T-helper 1 cell treated with Interleukin-12 subunit alpha and Interleukin-12 subunit beta and Interleukin-4 antibody, amounts not matched to agents 30 μg/mL and 1 μg/mL, for 36 hours (primary cell): ENCODE data around the gene SIRPG.

Source experiments
- H3K27ac Mint-ChIP-seq: one replicate; pipeline ENCODE4 v1.8.0; 2021; ENCODE audit warnings: mild to moderate bottlenecking, mixed read lengths
- H3K27me3 Mint-ChIP-seq: one replicate; pipeline ENCODE4 v1.8.0; 2021; ENCODE audit warnings: low read depth, mixed read lengths
- H3K36me3 Mint-ChIP-seq: one replicate; pipeline ENCODE4 v1.8.0; 2021; ENCODE audit warnings: low read depth, mixed read lengths
- H3K4me1 Mint-ChIP-seq: one replicate; pipeline ENCODE4 v1.8.0; 2021; ENCODE audit warnings: low read depth, mixed read lengths
- H3K4me3 Mint-ChIP-seq: one replicate; pipeline ENCODE4 v1.8.0; 2021; ENCODE audit warnings: mild to moderate bottlenecking, moderate library complexity, mixed read lengths
- H3K9me3 Mint-ChIP-seq: one replicate; pipeline ENCODE4 v1.8.0; 2021; ENCODE audit warnings: mixed read lengths

The SIRPG gene

GRCh38 chr20:1685304-1686052 lies 27.9 kb upstream of the SIRPG start:
- Mint-ChIP-seq H3K4me3 (peak overlapping the region; percentile 71), H3K27ac (peak overlapping the region; percentile 46), H3K36me3 (peaks cover 9% of the 10 kb centered on the region), H3K9me3 (peaks cover 22% of the 10 kb centered on the region), H3K27me3 (peaks cover 3% of the 10 kb centered on the region), H3K4me1 (peaks cover 47% of the 10 kb centered on the region)

DNA sequence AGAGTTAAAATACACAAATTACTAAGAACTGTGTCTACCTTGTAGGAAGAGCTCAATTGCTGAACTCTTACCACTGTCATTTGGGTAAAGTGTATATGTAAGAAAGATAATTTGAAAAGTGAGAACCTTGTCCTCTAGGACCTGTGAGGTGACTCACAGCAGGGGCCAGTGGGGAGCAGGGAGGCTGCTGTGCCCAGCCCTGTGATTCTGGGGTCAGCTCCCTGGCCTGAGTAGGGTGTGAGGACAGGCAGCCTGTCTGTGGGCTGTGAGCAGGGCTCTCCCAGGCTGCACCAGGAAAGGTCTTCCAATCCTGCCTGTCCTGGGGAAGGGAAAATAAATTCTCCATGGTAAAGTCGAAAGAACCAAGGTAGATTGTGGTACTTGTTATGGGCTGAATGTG lies 27.3 kb upstream of the SIRPG start:
- H3K4me3 Mint-ChIP-seq: peak overlapping the region; percentile 71
- H3K36me3 Mint-ChIP-seq: peaks cover 9% of the 10 kb centered on the region
- H3K27ac Mint-ChIP-seq: peak overlapping the region; percentile 46
- H3K27me3 Mint-ChIP-seq: no peaks in the 10 kb centered on the region
- peaks cover 17% of the 10 kb centered on the region for H3K9me3 Mint-ChIP-seq
- peaks cover 47% of the 10 kb centered on the region for H3K4me1 Mint-ChIP-seq

GRCh38 chr20:1676650-1677049 lies 19.1 kb upstream of the SIRPG start:
- peaks cover 7% of the 10 kb centered on the region for H3K9me3 Mint-ChIP-seq

GRCh38 chr20:1674990-1675780 lies 17.6 kb upstream of the SIRPG start:
- H3K27ac Mint-ChIP-seq: peak overlapping the region; percentile 90
- no peaks in the 10 kb centered on the region for H3K27me3 Mint-ChIP-seq
- peaks cover 14% of the 10 kb centered on the region for H3K9me3 Mint-ChIP-seq
- peaks cover 31% of the 10 kb centered on the region for H3K36me3 Mint-ChIP-seq
- peak overlapping the region; percentile 68 for H3K4me3 Mint-ChIP-seq
- H3K4me1 Mint-ChIP-seq: peaks cover 82% of the 10 kb centered on the region

More at GRCh38 chr20:1676650-1677049, 19.1 kb upstream of the SIRPG start:
- Mint-ChIP-seq H3K4me3 (peak overlapping the region; percentile 72), H3K4me1 (peaks cover 73% of the 10 kb centered on the region), H3K27ac (peak overlapping the region; percentile 80), H3K27me3 (no peaks in the 10 kb centered on the region), H3K36me3 (peaks cover 27% of the 10 kb centered on the region)

DNA sequence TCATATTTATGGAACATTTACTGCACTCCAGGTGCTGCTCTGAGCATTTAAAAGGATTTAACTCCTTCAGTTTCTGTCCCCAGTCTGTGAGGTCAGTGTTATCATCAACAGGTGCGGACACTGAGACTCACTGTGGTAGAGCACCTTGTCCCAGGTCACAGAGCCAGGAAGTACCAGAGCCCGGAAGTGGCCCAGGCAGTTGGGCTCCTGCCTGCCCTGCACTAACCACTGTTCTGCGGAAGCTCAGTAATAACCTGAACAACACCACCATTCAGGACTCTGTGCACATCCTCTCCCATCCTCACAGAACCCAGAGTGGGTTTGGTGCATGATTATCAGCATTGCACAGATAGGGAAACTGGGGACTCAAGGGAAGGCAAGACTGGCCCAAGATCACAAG lies 16.8 kb upstream of the SIRPG start:
- H3K36me3 Mint-ChIP-seq: peaks cover 25% of the 10 kb centered on the region
- no peaks in the 10 kb centered on the region for H3K27me3 Mint-ChIP-seq
- peak overlapping the region; percentile 68 for H3K4me3 Mint-ChIP-seq
- H3K27ac Mint-ChIP-seq: peak overlapping the region; percentile 90
- peaks cover 14% of the 10 kb centered on the region for H3K9me3 Mint-ChIP-seq
- H3K4me1 Mint-ChIP-seq: peaks cover 84% of the 10 kb centered on the region

DNA sequence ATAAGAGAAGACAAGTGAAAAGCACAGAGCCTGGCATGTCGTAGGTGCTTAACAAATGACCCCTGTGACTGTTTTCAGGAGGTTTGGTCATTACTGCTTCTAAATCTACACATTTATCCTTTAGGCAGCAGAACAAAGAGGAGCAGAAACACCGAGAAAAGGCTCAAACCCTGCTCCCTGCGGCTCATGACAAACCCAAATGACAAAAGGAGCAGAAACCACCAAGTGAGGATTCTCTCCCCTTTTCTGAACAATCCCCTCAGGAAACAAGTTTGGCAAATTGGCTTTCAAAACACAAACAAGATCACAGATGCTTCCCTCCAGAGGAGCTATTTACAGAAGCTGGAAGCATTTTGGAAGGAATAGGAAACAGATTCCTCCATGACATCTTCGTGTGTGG lies 15.8 kb upstream of the SIRPG start:
- Mint-ChIP-seq H3K27me3 (no peaks in the 10 kb centered on the region), H3K9me3 (peaks cover 13% of the 10 kb centered on the region), H3K4me3 (peak overlapping the region; percentile 56), H3K36me3 (peaks cover 27% of the 10 kb centered on the region), H3K4me1 (peaks cover 83% of the 10 kb centered on the region), H3K27ac (peak overlapping the region; percentile 90)

GRCh38 chr20:1672728-1673127 lies 15.1 kb upstream of the SIRPG start:
- Mint-ChIP-seq H3K36me3 (peaks cover 22% of the 10 kb centered on the region), H3K4me3 (peak overlapping the region; percentile 56), H3K27me3 (no peaks in the 10 kb centered on the region), H3K27ac (peak overlapping the region; percentile 90), H3K4me1 (peaks cover 80% of the 10 kb centered on the region), H3K9me3 (peaks cover 8% of the 10 kb centered on the region)

DNA sequence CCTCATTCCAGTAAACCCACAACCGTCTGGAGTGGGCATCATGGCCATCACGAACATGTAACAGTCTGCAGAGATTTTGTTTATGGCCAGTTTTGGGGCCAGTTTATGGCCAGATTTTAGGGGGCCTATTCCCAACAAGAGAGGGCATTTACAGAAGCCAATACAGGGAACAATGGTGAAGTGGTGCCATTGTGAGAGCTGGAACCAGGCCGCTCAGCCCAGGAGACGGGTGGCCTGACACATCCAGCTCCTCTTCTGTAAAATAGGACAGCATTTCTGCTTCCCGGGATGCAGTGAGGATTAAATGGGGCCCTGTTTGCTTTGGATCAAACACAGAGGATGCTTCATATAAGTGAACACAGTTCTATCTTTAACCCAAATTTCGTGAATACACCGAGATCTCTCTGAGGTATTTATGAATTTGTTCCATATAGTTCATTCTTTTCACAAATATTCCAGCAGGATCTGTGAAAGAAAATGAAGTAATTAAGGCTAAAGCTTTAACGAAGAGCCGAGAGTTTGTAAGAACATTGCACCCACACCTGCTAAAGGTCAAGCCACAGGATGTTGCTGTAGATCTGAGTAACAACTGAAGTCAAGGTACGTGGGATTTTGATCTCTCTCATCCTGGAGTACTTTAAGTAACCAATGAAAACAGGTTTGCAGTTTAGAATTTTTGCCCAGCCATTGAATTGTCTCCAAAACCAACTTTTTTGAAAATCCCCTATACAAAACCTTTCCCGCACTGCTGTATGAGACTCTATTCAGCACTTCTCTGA lies 14.5 kb upstream of the SIRPG start:
- Mint-ChIP-seq H3K9me3 (peaks cover 8% of the 10 kb centered on the region), H3K36me3 (peaks cover 23% of the 10 kb centered on the region), H3K27me3 (no peaks in the 10 kb centered on the region), H3K27ac (peak overlapping the region; percentile 90), H3K4me3 (peak overlapping the region; percentile 56), H3K4me1 (peaks cover 81% of the 10 kb centered on the region)

- Mint-ChIP-seq H3K36me3 (peaks cover 21% of the 10 kb centered on the region), H3K27ac (no peak overlapping the region), H3K4me1 (peaks cover 72% of the 10 kb centered on the region), H3K27me3 (no peaks in the 10 kb centered on the region), H3K4me3 (no peak overlapping the region), H3K9me3 (peaks cover 8% of the 10 kb centered on the region)
Measured at GRCh38 chr20:1669304-1669703, 11.7 kb upstream of the SIRPG start.

DNA sequence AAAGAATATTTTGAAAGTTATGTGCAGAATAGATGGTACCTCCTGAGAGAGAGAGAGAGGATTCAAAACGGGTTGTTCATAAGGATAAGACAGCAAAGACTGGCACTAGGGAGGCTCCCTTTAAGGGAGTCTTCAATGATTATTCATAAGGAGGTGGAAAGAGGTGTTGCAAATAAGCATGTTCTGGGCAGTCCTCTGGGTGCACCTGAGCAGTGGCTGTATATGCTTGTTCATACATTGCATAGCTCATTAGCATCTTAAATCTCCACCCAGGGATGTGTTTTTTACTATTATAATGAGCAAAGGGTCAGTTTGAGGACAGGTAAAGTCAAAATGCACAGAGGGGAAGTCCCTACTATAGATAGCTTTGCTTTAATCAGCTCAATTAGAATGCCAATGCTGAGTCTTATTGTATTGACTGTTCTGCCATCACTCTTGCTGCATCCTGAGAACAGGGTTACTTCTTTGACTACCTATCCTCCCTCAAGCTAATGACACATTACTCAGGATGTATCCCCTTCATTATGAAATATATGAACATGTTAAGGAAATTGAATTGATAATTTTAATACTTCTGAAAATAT lies 10.0 kb upstream of the SIRPG start:
- Mint-ChIP-seq H3K27ac (peak overlapping the region; percentile 18), H3K9me3 (peaks cover 8% of the 10 kb centered on the region), H3K27me3 (no peaks in the 10 kb centered on the region), H3K4me3 (no peak overlapping the region), H3K4me1 (peaks cover 66% of the 10 kb centered on the region), H3K36me3 (peaks cover 21% of the 10 kb centered on the region)

DNA sequence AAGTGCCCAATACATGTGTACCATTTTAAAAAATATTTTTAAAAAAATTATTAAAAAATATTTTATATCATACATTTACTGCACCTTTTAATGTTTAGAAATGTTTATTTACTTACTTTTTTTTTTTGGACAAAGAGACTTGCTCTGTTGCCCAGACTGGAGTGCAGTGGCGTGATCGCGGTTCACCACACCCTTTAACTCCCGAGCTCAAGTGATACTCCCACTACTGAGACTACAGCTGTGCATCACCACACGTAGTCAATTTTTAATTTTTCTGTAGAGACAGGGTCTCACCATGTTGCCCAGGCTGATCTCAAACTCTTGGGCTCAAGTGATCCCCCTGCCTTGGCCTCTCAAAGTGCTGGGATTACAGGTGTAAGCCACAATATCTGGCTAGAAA lies 9.2 kb upstream of the SIRPG start:
- Mint-ChIP-seq H3K4me1 (peaks cover 65% of the 10 kb centered on the region), H3K36me3 (peaks cover 19% of the 10 kb centered on the region), H3K4me3 (no peak overlapping the region), H3K27me3 (no peaks in the 10 kb centered on the region), H3K9me3 (peaks cover 8% of the 10 kb centered on the region), H3K27ac (no peak overlapping the region)

- Mint-ChIP-seq H3K27ac (peak overlapping the region; percentile 77), H3K27me3 (no peaks in the 10 kb centered on the region), H3K4me1 (peaks cover 66% of the 10 kb centered on the region), H3K9me3 (no peaks in the 10 kb centered on the region), H3K36me3 (peaks cover 11% of the 10 kb centered on the region), H3K4me3 (peak overlapping the region; percentile 58)
Measured at GRCh38 chr20:1665345-1665744, 7.8 kb upstream of the SIRPG start.

DNA sequence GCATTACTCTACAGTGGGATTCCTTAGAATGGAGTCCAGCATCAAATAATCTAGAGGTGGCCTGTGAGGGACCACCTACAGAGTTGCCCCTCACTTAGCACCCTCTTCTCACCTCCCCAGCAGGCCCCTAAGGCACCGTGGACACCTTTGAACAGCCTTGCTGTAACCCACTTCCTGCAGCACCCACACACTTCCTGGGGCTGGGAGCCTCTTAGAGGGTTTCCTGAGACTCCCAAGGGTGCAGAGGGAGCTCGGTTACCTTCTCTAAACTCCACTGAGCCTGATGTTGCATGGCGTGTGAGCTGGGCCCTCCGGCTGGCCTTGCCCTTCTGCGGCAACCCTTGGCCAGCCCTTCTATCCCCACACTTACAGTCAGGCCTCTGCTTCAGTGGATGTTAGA lies 7.3 kb upstream of the SIRPG start:
- Mint-ChIP-seq H3K9me3 (no peaks in the 10 kb centered on the region), H3K4me3 (peak overlapping the region; percentile 58), H3K36me3 (peaks cover 11% of the 10 kb centered on the region), H3K27ac (peak overlapping the region; percentile 77), H3K4me1 (peaks cover 66% of the 10 kb centered on the region), H3K27me3 (no peaks in the 10 kb centered on the region)

- H3K27ac Mint-ChIP-seq: peak overlapping the region; percentile 77
- H3K27me3 Mint-ChIP-seq: no peaks in the 10 kb centered on the region
- peak overlapping the region; percentile 58 for H3K4me3 Mint-ChIP-seq
- peaks cover 75% of the 10 kb centered on the region for H3K4me1 Mint-ChIP-seq
- peaks cover 8% of the 10 kb centered on the region for H3K36me3 Mint-ChIP-seq
- no peaks in the 10 kb centered on the region for H3K9me3 Mint-ChIP-seq
Measured at GRCh38 chr20:1663917-1664316, 6.3 kb upstream of the SIRPG start.
